Colonic mucosa (tissue), 4 donors: Measurements from ENCODE around the gene CREB3L1. TPM values are rescaled to one million over a fixed set of nuclear protein-coding genes. Genes with fewer than 3 reads are reported as not detected.

Experiments used
- DNase-seq: peaks from one replicate; pipeline ENCODE4 v3.0.0-alpha.2; 2020
- H3K27ac ChIP-seq: fragments of 200-600 bp; one replicate; pipeline ENCODE4 v1.8.0; 2021
- H3K27me3 ChIP-seq: fragments of 200-600 bp; one replicate; pipeline ENCODE4 v1.8.0; 2021
- H3K36me3 ChIP-seq: fragments of 200-600 bp; one replicate; pipeline ENCODE4 v1.8.0; 2021
- H3K4me1 ChIP-seq: fragments of 200-600 bp; one replicate; pipeline ENCODE4 v1.8.0; 2021; ENCODE audit warnings: mild to moderate bottlenecking
- H3K4me3 ChIP-seq: fragments of 200-600 bp; one replicate; pipeline ENCODE4 v1.8.0; 2021
- H3K9ac ChIP-seq, 2 donors: one replicate each; pipeline ENCODE4 v1.7.0; 2013; ENCODE audit warnings: control low read depth in 2 of 2, low read depth in 2 of 2, low read length in 2 of 2
- H3K9me3 ChIP-seq: fragments of 200-600 bp; one replicate; pipeline ENCODE4 v1.8.0; 2021
- CTCF ChIP-seq: fragments of 200-600 bp; IDR thresholded peaks from one replicate; pipeline ENCODE4 v1.8.0; 2022; ENCODE audit warnings: antibody characterized with exemption, mild to moderate bottlenecking
- intact Hi-C: fragments of 100-400 bp; cut with DNase I; formaldehyde crosslinking; loops from one replicate; pipeline ENCODE4 v1.14.1; 2022
- total RNA-seq, 2 donors: library from RNA; stranded (reverse); fragmentation: NEBNext Ultra II Directional in 1 of 2; extraction: Animal tissue kit (Norgen Biotek cat#: 25700) in 1 of 2; gene quantifications; one replicate each; pipeline ENCODE4 v1.2.1, GENCODE V29; 2021
- donor health status: healthy.
- donor health status: DM: no; HTN: no; CAD: no.
- donor health status: DM: no; HTN: no; CAD: no.

CREB3L1 gene
- total RNA-seq, 2 donors from 2014 or later, result 143 to 150 TPM

- Histone ChIP-seq H3K9ac (no peak overlapping the region), H3K36me3 (peaks cover 22% of the 10 kb centered on the region), H3K9me3 (no peaks in the 10 kb centered on the region), H3K4me1 (no peaks in the 10 kb centered on the region), H3K4me3 (no peak overlapping the region), H3K27me3 (no peaks in the 10 kb centered on the region), H3K27ac (no peak overlapping the region)
- intact Hi-C loops, result loop anchor here (2.0 kb wide), 1 partner anchor 69 kb away; no protein-coding TSS in a partner anchor
- no peak for TF ChIP-seq CTCF
- peak; percentile 60 for DNase-seq
Observed at GRCh38 chr11:46315783-46316563, 38.5 kb downstream of the CREB3L1 start.

GRCh38 chr11:46319074-46319453 lies 41.6 kb downstream of the CREB3L1 start:
- H3K36me3 ChIP-seq, result peaks cover 7% of the 10 kb centered on the region
- no peaks in the 10 kb centered on the region for H3K27me3 ChIP-seq
- H3K4me1 ChIP-seq, result no peaks in the 10 kb centered on the region
- H3K9ac ChIP-seq, result no peak overlapping the region
- no peak overlapping the region for H3K27ac ChIP-seq
- intact Hi-C loops, result no loop called here
- H3K9me3 ChIP-seq, result no peaks in the 10 kb centered on the region
- no peak for TF ChIP-seq CTCF
- DNase-seq, result no peak
- H3K4me3 ChIP-seq, result no peak overlapping the region

- TF ChIP-seq CTCF, result no peak
- no peaks in the 10 kb centered on the region for H3K36me3 ChIP-seq
- no peak for DNase-seq
- no peak overlapping the region for H3K4me3 ChIP-seq
- intact Hi-C loops, result no loop called here
- no peaks in the 10 kb centered on the region for H3K9me3 ChIP-seq
- H3K27ac ChIP-seq, result no peak overlapping the region
- no peaks in the 10 kb centered on the region for H3K4me1 ChIP-seq
- H3K9ac ChIP-seq, result no peak overlapping the region
- no peaks in the 10 kb centered on the region for H3K27me3 ChIP-seq
Observed at GRCh38 chr11:46321757-46322156, 44.3 kb downstream of the CREB3L1 start.

- Histone ChIP-seq H3K9me3 (no peaks in the 10 kb centered on the region), H3K36me3 (no peaks in the 10 kb centered on the region), H3K27ac (no peak overlapping the region), H3K9ac (no peak overlapping the region), H3K4me1 (no peaks in the 10 kb centered on the region), H3K27me3 (no peaks in the 10 kb centered on the region), H3K4me3 (no peak overlapping the region)
- TF ChIP-seq CTCF, result no peak
- intact Hi-C loops, result no loop called here
- peak; percentile 52 for DNase-seq
Observed at GRCh38 chr11:46322759-46323158, 45.3 kb downstream of the CREB3L1 start.

- intact Hi-C loops, result no loop called here
- DNase-seq, result no peak
- no peaks in the 10 kb centered on the region for H3K4me1 ChIP-seq
- H3K9ac ChIP-seq, result no peak overlapping the region
- TF ChIP-seq CTCF, result no peak
- H3K9me3 ChIP-seq, result no peaks in the 10 kb centered on the region
- no peaks in the 10 kb centered on the region for H3K36me3 ChIP-seq
- peaks cover 9% of the 10 kb centered on the region for H3K27me3 ChIP-seq
- H3K4me3 ChIP-seq, result no peak overlapping the region
- H3K27ac ChIP-seq, result no peak overlapping the region
Observed at GRCh38 chr11:46326813-46327416, 49.5 kb downstream of the CREB3L1 start.
